ENCODE data around the gene DEK.
"Not testable (repeated sequence)": the region's sequence is repeated elsewhere in the genome, so short reads cannot be mapped to it uniquely, and the experiment has no call there.

The DEK gene

DNA sequence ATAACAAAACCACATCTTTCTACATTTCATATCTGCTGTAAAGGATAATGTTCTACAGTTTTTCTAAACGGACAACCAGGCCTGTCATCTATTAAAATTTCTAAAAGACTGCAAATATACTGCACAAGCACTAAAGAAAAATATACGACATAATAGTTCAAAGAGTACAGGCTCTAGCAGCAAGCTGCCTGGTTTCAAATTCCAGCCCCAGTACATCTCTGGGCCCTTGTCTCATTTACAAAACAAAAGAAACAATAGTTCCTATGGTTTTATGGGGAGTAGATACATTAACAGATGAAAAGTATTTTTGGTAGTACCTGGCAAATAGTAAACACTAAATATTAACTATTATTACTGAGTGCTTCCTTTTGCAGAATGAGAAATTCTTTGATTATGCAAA is 24.1 kb downstream of the DEK start:
- DNase-seq (ENCODE audit: low read depth): no peak

DNA sequence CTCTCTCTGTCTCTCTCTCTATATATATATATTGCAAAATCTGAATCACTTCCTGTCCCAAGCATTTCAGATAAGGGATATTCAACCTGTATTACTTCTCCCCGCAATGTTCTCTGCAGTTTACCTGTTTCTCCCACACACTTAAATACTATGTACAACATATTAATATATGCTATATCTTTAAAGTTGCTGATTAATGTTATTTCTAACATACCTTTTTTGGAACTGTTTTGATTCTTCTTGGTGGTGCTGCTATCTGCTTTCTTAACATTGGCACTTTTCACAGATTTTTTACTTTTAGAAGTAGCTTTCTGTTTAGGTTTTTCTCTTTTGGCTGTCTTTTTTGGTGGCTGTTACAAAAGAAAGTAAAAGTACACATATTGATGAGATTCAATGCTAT is 27.2 kb downstream of the DEK start:
- DNase-seq (ENCODE audit: low read depth): no peak

DNA sequence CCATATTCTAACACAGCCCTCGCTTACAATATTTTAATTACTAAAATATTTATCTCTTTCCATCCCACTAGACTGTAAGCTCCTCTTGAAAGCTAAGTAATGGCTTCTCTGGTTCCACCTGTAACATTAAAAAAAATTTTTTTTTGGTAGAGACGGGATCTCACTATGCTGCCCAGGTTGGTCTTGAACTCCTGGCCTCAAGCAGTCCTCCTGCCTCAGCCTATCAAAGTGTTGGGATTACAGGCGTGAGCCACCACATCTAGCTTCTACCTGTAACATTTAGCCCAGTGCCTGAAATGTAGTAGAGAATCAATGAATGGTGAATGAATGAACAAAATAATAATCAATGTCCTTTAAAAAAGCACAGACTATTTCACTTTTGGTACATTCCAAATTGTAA is 28.8 kb downstream of the DEK start:
- DNase-seq (ENCODE audit: low read depth): no peak

DNA sequence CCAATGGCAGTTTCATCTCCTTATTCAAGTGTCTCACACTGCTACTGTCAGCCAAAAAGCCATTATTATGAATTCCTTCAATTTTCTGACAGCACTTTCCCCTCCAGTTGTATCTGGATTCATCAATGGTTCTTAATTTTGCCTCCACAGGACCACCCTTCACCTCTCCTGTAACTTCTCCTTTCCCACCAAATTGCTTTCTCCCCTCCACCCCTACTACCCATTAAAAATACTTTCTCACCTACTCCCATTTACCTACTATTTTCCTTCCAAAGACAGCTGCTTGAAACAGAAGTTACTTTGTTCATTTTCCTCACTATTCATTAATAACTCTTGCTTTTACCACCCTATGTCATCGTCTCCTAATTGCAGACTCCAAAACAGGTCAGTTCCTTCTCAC is 29.8 kb downstream of the DEK start:
- DNase-seq (ENCODE audit: low read depth): no peak

DNA sequence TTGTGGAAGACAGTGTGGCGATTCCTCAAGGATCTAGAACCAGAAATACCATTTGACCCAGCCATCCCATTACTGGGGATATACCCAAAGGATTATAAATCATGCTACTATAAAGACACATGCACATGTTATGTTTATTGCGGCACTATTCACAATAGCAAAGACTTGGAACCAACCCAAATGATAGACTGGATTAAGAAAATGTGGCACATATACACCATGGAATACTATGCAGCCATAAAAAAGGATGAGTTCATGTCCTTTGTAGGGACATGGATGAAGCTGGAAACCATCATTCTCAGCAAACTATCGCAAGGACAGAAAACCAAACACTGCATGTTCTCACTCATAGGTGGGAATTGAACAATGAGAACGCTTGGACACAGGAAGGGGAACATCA is 30.6 kb downstream of the DEK start:
- not testable (repeated sequence) for DNase-seq (ENCODE audit: low read depth)

DNA sequence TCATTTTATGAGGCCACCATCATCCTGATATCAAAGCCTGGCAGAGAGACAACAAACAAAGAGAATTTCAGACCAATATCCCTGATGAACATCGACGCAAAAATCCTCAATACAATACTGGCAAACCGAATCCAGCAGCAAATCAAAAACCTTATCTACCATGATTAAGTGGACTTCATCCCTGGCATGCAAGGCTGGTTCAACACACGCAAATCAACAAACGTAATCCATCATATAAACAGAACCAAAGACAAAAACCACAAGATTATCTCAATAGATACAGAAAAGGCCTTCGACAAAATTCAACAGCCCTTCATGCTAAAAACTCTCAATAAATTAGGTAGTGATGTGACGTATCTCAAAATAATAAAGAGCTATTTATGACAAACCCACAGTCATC is 32.5 kb downstream of the DEK start:
- DNase-seq (ENCODE audit: low read depth): not testable (repeated sequence)

DNA sequence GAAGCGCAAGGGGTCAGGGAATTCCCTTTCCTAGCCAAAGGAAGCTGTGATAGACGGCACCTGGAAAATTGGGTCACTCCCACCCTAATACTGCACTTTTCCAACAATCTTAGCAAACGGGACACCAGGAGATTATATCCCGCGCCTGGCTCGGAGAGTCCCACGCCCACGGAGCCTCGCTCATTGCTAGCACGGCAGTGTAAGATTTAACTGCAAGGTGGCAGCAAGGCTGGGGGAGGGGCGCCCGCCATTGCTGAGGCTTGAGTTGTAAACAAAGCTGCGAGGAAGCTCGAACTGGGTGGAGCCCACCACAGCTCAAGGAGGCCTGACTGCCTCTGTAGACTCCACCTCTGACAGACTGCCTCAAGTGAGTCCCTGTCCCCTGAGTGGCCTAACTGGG is 35.7 kb downstream of the DEK start:
- not testable (repeated sequence) for DNase-seq (ENCODE audit: low read depth)

DNA sequence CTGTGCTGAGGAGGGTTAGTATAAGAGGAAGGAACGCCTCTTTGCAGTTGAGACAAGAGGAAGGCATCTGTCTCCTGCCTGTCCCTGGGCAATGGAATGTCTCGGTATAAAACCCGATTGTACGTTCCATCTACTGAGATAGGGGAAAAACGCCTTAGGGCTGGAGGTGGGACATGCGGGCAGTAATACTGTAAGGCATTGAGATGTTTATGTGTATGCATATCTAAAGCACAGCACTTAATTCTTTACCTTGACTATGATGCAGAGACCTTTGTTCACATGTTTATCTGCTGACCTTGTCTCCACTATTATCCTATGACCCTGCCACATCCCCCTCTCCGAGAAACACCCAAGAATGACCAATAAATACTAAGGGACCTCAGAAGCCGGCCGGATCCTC is 37.2 kb downstream of the DEK start:
- DNase-seq (ENCODE audit: low read depth): not testable (repeated sequence)

DNA sequence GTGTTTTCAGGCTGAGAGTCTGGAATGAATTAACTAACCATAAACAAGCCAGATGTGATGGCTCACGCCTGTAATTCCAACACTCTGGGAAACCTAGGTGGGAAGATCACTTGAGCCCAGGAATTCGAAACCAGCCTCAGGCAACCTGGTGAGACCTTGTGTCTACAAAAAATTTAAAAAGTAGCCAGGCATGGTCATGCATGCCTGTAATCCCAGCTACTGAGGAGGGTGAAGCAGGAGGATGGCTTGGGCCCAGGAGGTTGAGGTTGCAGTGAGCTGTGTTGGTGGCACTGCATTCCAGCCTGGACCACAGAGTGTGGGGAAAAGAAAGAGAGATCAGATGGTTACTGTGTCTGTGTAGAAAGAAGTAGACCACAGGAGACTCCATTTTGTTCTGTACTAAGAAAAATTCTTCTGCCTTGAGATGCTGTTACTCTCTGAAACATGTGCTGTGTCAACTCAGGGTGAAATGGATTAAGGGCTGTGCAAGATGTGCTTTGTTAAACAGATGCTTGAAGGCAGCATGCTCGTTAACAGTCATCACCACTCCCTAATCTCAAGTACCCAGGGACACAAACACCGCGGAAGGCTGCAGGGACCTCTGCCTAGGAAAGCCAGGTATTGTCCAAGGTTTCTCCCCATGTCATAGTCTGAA is 37.8 kb downstream of the DEK start:
- DNase-seq (ENCODE audit: low read depth): not testable (repeated sequence)

DNA sequence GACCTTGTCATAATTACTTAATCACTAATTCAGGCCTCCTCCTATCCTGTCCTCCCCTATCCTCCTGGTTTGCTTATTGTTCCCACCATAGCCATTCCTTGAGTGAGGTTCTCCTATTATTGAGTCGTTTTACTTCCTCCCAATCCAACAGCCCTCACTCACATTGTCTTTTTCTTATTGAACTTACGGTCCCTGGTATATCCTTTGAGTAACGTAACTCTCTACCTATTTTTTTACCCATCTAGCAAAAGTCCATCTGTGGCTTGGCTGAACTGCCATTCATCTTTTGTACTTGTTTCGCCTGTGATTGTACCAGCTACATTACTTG is 43.1 kb downstream of the DEK start:
- DNase-seq (ENCODE audit: low read depth): no peak

DNA sequence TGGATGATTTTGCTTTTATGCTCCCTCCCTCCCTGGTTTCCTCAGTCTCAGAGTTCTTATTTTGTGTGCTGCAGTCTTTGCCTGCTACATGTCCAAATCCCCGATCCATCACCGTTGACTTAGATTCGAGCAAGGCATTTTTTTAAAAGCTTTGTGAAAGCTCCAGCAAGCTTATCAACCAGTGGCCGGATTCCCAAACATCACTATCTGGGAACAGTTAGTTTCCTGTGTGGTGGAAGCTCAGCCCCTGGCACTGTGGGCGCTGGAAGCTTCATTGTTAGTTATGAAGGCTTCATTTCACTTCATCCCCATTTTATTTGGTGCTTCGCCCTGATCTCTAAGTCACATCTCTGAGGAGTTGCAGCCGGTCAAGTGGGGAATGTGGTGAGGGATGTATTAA is 44.7 kb downstream of the DEK start:
- no peak for DNase-seq (ENCODE audit: low read depth)

DNA sequence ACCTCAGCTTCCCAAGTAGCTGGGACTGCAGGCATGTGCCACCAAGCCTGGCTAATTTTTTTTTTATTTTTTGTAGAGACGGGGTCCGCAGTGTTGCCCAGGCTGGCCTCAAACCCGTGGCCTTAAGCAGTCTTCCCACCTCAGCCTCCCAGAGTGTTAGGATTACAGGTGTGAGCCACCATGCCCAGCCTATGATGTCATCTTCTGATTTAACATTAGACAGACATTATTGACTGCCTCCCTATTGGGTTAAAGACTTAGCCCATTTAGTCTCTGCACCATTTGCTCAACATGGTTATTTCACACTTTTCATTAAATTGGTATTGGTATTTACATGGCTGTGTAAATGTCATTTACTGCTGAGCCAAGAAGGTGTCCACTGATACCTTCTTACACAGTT is 46.1 kb downstream of the DEK start:
- no peak for DNase-seq (ENCODE audit: low read depth)

DNA sequence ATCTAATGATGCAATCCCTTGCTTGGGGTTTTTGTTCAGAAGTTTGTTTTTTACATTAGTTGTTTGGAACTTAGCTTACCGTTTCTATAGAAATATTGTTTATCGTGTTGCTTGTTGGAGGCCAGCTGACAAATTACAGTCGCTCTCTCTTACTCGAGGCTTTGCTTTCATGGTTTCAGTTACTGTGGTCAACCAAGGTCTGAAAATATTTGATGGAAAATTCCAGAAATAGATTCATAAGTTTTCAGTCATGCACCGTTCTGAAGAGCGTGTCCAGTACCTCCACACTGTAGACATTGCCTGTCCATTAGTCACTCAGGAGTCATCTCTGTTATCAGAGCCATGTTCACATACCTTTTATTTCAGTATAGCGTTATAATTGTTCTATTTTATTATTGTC is 47.9 kb downstream of the DEK start:
- DNase-seq (ENCODE audit: low read depth): no peak

DNA sequence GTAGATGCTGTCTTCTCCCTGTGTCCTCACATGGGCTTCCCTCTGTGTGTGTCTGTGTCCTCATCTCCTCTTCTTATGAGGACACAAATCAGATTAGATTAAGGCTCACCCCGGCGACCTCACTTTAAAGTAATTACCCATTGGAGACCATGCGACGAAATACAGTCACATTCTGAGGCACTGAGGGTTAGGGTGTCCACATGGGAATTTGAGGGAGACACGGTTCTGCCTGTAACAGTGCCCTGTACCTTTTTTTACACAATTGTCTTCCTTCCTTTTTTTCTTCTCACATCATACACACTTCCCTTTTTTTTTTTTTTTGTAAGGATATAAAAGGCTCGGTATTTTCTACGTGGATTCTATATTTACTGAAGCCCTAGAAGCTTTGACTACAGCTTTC is 48.9 kb downstream of the DEK start:
- DNase-seq (ENCODE audit: low read depth): no peak

DNA sequence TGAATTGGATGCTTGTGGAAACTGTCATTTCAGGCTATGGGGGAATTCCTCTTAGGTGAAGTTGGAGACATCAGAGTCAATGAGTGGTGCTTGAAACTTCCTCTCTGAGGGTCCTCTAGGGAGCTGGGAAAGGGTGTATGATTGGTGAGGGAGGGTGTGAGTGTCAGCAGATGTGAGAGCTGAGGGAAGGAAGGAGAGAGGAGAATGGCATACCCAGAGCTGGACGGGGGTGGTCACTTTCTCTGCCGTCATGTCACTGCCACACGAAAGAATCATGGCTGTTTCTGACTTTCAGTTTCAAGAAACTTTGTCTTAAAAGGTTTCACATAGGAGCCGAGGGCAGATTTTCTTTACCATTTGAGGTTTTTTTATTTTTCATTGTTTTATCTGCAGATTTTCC is 50.3 kb downstream of the DEK start:
- no peak for DNase-seq (ENCODE audit: low read depth)

DNA sequence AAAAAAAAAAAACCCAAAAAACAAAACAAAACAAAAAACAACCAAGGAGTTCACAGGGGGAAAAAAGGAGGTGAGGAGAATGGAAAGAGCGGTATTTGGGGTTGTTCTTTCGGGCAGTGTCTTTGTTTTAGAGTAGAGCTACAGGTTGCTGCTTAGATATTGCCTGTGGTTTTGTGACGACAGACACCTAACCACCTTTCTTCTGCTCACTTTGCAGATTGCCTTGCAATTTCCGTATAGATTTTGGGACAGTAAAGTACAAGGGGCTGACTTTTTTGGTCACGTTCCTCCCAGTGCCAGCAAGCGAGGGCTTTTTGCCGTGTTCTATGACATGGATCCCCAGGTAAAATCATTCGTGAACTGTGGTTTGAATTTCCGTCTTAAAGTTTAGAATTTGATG is 50.9 kb downstream of the DEK start:
- DNase-seq (ENCODE audit: low read depth): no peak

DNA sequence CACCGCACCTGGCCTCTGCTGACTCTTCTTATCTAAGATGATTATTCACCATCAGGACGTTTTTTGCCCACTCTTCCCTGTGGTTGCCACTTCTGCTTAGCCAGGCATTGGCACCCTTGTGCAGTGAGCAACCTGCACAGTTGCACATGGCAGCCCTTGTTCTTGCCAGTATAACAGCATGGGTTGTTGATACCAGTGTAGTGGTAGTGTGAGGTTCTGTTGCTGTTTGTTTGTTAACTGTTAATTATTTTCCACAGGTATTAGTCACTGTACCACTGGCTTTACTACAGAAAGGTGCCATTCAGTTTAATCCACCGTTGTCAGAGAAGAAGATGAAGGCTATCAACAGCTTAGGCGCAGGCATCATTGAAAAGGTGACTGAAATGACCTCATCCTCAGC is 52.1 kb downstream of the DEK start:
- DNase-seq (ENCODE audit: low read depth): no peak

DNA sequence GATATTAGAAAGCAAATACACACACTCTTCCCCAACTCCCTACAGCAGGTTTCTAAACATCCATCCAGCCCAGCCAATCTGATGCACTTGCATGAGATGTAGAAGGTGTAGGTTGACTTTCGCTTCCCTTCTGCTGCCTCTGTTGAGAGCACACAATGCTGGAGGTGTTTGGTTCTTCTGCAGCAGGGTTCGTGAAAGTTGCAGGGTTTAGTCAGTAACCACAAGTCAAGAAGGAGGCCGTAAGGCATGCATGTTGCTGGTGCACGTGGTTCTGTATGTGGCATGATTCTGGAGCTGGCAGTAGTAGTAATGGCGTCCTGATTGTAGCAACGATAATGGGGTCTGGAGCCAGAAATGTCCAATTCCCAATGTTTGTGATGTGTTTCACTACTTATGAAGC is 53.0 kb downstream of the DEK start:
- DNase-seq (ENCODE audit: low read depth): no peak

DNA sequence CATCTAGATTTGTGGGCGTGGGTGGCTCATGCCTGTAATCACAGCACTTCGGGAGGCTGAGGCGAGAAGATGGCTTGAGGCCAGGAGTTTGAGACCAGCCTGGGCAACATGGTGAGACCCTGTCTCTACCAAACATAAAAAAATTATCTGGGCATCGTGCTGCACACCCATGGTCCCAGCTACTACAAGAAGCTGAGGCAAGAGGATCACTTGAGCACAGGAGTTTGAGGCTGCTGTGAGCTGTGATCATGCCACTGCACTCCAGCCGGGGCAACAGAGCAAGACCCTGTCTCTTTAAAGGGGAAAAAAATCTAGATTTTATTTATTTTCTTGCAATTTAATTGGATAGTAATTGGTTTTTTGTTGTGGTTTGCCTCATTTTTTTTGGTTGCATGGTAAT is 53.6 kb downstream of the DEK start:
- no peak for DNase-seq (ENCODE audit: low read depth)

DNA sequence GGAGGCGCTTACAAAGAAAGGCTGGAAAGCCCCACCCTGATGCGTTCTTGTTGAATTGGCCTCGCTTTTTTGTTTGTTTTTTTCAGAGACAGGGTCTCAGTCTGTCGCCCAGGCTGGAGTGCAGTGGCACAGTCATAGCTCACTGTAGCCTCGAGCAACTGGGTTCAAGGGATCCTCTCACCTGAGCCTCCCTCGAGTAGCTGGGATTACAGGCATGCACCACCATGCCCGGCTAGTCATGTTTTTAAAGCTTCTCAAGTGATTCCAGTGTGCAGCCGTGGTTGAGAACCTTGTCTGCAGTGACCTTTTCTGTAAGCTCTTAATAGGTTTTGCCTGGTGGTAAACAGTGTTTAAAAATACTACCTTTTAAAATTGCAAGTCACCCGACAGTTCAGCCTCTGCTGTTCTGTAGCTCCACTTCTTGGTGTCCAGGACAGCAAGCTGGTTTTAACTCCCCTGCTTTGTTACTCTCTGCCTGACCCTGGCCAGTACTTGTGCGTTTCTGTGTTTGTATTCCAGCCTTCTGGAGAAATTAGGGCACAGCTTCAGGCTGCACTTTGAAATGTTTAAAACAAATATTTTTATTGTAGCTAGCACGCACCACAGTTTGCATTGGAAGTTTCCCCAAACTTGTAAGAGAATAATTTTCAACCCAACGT is 54.7 kb downstream of the DEK start:
- no peak for DNase-seq (ENCODE audit: low read depth)

DNA sequence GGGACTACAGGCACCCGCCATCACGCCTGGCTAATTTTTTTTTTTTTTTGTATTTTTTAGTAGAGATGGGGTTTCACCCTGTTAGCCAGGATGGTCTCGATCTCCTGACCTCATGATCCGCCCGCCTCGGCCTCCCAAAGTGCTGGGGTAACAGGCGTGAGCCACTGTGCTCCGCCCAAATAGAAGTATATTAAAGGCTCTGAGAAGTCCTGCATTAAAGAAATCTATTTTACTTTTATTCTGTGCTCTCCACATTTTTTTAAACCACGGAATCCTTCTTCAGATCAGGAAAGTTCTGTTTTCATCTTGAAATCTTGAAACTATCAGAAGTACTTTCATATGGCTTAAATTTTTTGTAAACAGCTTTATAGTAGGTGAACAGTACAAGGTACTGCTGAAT is 55.6 kb downstream of the DEK start:
- DNase-seq (ENCODE audit: low read depth): not testable (repeated sequence)

DNA sequence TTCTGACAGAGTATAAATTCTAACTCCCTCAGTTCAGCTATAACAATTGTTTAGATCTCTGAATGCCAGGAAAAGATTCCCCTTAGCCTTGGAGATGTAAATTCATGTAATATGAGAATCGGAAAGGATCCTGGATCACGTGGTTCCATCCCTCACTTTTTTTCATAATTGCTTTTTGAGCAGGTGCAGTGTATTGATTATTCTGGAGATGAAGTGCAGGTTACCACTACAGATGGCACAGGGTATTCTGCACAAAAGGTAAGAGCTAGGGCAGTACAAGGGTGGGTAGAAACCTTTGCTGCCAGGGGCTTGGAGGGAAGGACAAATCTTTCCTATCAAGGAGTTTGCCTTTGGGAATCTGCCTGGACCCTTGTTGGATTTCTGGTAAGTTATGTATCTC is 56.4 kb downstream of the DEK start:
- DNase-seq (ENCODE audit: low read depth): no peak

DNA sequence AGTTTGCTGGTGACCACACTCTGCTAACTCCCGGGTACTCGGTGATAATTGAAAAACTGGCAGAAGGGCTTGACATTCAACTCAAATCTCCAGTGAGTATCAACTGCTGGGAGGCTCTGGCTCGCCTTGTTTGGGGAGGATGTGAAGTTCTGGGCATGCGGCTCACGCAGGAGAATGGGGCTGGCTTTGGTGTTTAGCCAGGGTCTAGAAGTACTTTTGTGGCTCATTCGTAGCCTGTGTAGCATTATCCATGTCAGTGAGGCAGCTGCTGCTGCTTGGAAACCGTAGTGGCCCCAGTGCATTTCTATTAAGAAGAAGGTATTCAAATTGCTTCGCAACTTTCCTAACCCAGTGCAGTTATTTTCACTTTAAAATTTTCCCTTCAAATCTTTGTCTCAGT is 56.9 kb downstream of the DEK start:
- DNase-seq (ENCODE audit: low read depth): no peak

DNA sequence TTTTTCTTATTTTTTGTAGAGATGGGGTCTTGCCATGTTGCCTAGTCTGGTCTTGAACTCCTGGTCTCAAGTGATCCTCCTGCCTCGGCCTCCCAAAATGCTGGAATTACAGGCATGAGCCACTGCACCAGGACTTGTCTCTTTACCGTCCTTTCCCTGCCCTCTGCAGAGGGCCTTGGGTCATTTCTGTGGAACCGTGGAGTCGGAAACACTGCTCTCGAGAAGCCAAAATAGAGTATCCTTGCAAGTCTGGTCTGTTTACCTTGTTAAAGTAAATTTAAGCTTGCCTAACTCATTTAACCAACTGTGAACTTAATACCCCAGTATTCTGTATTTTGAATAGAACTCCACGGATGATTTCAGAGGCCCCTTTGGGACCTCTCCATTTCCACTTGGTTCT is 57.7 kb downstream of the DEK start:
- DNase-seq (ENCODE audit: low read depth): no peak

DNA sequence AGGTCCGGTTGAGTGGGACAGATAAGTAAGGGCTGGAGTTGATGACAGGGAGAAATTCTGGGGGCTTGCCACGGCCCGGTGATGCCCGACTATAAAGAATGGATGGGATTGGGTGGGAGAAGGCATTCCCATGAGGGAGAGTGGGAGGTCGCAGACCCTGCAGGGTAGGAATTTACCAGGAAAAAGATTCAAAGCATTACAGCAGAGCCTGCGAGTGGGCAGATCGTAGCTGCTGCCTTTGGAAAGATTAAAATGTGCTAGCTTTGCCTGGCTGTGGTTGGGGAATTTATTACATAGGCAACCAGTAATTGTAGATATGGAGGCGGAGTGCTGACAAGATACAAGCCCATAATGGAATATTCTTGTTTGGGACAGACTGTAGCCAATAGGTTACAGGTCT is 59.6 kb downstream of the DEK start:
- no peak for DNase-seq (ENCODE audit: low read depth)
